CD4-positive, alpha-beta T cell (primary cell): ENCODE data around the gene TBX15. TPM values are rescaled to one million over a fixed set of nuclear protein-coding genes. Genes with fewer than 3 reads are reported as not detected.

Experiments used
- ATAC-seq: fragments of 200-7000 bp; cut with Tn5 transposase; one replicate; pipeline ENCODE4 v1.10.0; 2022; ENCODE audit warnings: mild to moderate bottlenecking; ENCODE audit not compliant: poor library complexity
- CTCF ChIA-PET: fragments of 350-600 bp; sonication (Branson Sonifier 250); formaldehyde crosslinking; loops from one replicate; lab custom pipeline; 2021; ENCODE audit warnings: antibody characterized with exemption, inconsistent platforms; lab: Charles Lee
- POLR2A ChIA-PET: fragments of 350-600 bp; sonication (Branson Sonifier 250); formaldehyde crosslinking; loops from one replicate; lab custom pipeline; 2021; ENCODE audit warnings: antibody characterized with exemption, inconsistent platforms; lab: Charles Lee
- DNase-seq, 14 experiments: peaks; one replicate each; pipeline ENCODE4 v3.0.0-alpha.2; 2013 to 2020; ENCODE audit warnings: mixed read lengths in 2 of 14
- H3K27ac ChIP-seq, 2 donors: one replicate each; pipeline versions ENCODE4 v1.5.1 to v1.7.0; 2013; ENCODE audit warnings: low read length in 2 of 2, low read depth in 1 of 2, mild to moderate bottlenecking in 1 of 2
- H3K27me3 ChIP-seq, 2 experiments: 1 replicate in 1 of 2; 2 replicates in 1 of 2; pipeline versions ENCODE4 v1.6.1 to v1.7.0; 2013; ENCODE audit warnings: low read length in 2 of 2, control low read depth in 1 of 2, mild to moderate bottlenecking in 1 of 2, moderate library complexity in 1 of 2; ENCODE audit not compliant: insufficient read depth in 2 of 2, control insufficient read depth in 1 of 2
- H3K36me3 ChIP-seq: one replicate; pipeline ENCODE4 v1.6.1; 2013; ENCODE audit warnings: low read length, control low read depth; ENCODE audit not compliant: insufficient read depth
- H3K4me1 ChIP-seq: one replicate; pipeline ENCODE4 v1.6.1; 2013; ENCODE audit warnings: low read length, control low read depth; ENCODE audit not compliant: insufficient read depth
- H3K4me3 ChIP-seq: one replicate; pipeline ENCODE4 v1.5.1; 2013; ENCODE audit warnings: mild to moderate bottlenecking, low read length, moderate library complexity
- H3K9me3 ChIP-seq, 2 experiments: 1 replicate in 1 of 2; 2 replicates in 1 of 2; pipeline versions ENCODE4 v1.6.1 to v1.7.0; 2013; ENCODE audit warnings: low read length in 2 of 2, mild to moderate bottlenecking in 2 of 2, control low read depth in 1 of 2, moderate library complexity in 1 of 2; ENCODE audit not compliant: control insufficient read depth in 1 of 2, insufficient read depth in 1 of 2
- H3K27ac Mint-ChIP-seq: one replicate; pipeline ENCODE4 v1.8.0; 2020; ENCODE audit warnings: mixed read lengths
- H3K27me3 Mint-ChIP-seq: one replicate; pipeline ENCODE4 v1.8.0; 2021; ENCODE audit warnings: mixed read lengths
- H3K36me3 Mint-ChIP-seq: one replicate; pipeline ENCODE4 v1.8.0; 2021; ENCODE audit warnings: low read depth, mixed read lengths
- H3K4me1 Mint-ChIP-seq: one replicate; pipeline ENCODE4 v1.8.0; 2021; ENCODE audit warnings: low read depth, mixed read lengths
- H3K4me3 Mint-ChIP-seq: one replicate; pipeline ENCODE4 v1.8.0; 2020; ENCODE audit warnings: mild to moderate bottlenecking, mixed read lengths
- H3K9me3 Mint-ChIP-seq: one replicate; pipeline ENCODE4 v1.8.0; 2020; ENCODE audit warnings: mixed read lengths
- intact Hi-C, 2 experiments: fragments of 100-400 bp; cut with DNase I in 1 of 2; cut with micrococcal nuclease in 1 of 2; formaldehyde crosslinking; loops; one replicate each; pipeline versions ENCODE4 v1.15.1 to v1.9.0; 2023 to 2025; cut with DNase I, micrococcal nuclease
- total RNA-seq, 174 experiments: library from RNA in 2 of 174; stranded (reverse) in 2 of 174; gene quantifications; one replicate each; pipeline ENCODE4 v1.2.3 and lab custom pipeline; 2021 to 2026
- TF ChIP-seq, protein P1 (sequence below): fragments of 200-600 bp; IDR thresholded peaks from one replicate; pipeline ENCODE4 v1.8.0; 2022; ENCODE audit warnings: antibody characterized with exemption, mild to moderate bottlenecking

The TBX15 gene
- total RNA-seq, 2 experiments from 2014 or later, result not detected

DNA sequence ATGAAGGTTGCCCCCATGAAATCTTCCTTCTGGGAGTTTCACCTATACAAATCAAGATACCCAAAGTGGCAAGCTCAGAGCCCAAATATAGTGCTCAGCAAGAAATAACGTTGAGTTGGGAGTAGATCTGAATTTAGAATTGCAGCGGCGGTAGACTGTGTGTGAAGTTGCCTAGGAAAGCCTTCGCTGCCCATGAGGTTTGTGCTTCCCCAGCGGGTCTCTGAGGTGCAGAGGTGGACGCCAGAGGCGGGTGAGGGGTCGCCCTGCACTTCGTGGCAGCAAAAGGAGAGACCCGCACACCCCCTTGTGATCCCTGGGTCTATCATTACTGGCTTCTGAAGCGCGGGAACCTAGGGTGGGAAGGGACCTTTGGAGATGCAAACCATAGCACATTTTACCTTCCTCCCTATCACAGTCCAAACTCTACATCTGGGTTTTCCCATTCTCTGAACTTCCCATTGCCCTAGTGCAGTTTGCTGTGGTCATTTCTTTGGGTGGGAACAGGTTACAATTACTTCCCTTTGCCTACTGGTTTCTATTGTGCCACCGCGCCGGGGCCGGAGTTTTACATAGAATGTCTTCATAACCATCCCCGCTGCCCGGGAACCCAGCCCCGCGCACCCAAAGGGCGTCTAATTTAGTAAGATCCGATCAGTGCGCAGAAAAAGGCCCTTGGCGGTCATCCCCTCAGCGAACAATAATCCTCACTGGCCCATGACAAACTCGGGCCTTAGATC, 5.2 kb downstream of the TBX15 start:
- no peak for ATAC-seq
- H3K27me3 Mint-ChIP-seq, result peaks cover 91% of the 10 kb centered on the region
- no peak for DNase-seq
- Histone ChIP-seq H3K27me3 (peaks cover 84 to 95% of the 10 kb centered on the region in 2 experiments), H3K4me1 (peaks cover 16% of the 10 kb centered on the region), H3K4me3 (no peak overlapping the region), H3K9me3 (peaks cover 5 to 62% of the 10 kb centered on the region in 2 experiments), H3K36me3 (no peaks in the 10 kb centered on the region), H3K27ac (no peak overlapping the region)
- POLR2A ChIA-PET, result no interaction called here
- intact Hi-C loops, result no loop called here
- H3K36me3 Mint-ChIP-seq, result no peaks in the 10 kb centered on the region
- H3K4me1 Mint-ChIP-seq, result peaks cover 21% of the 10 kb centered on the region
- TF ChIP-seq, protein P1, sequence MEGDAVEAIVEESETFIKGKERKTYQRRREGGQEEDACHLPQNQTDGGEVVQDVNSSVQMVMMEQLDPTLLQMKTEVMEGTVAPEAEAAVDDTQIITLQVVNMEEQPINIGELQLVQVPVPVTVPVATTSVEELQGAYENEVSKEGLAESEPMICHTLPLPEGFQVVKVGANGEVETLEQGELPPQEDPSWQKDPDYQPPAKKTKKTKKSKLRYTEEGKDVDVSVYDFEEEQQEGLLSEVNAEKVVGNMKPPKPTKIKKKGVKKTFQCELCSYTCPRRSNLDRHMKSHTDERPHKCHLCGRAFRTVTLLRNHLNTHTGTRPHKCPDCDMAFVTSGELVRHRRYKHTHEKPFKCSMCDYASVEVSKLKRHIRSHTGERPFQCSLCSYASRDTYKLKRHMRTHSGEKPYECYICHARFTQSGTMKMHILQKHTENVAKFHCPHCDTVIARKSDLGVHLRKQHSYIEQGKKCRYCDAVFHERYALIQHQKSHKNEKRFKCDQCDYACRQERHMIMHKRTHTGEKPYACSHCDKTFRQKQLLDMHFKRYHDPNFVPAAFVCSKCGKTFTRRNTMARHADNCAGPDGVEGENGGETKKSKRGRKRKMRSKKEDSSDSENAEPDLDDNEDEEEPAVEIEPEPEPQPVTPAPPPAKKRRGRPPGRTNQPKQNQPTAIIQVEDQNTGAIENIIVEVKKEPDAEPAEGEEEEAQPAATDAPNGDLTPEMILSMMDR, result no peak
- CTCF ChIA-PET, result no interaction called here
- peaks cover 2% of the 10 kb centered on the region for H3K9me3 Mint-ChIP-seq
- H3K27ac Mint-ChIP-seq, result no peak overlapping the region
- no peak overlapping the region for H3K4me3 Mint-ChIP-seq

DNA sequence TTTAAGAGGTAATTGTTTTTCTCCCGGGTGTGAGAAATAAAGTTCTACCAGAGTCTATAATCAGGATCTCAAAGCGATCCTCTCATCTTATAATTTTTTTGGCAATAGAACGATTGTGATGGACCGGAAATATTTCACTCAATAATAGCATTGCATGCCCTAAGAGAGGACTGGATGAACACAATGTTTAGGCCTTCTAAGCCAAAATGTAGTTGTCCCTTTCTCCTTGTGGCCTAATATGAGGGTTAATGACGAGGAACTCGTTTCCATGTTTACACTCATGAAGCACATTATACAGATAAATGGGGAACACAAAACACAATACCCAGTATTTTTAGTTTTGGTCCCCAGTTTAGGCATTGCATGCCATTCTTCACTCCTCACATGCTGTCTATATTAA, 5.9 kb downstream of the TBX15 start:
- H3K4me1 ChIP-seq, result peaks cover 12% of the 10 kb centered on the region
- TF ChIP-seq, protein P1, result no peak
- peaks cover 5 to 54% of the 10 kb centered on the region in 2 experiments for H3K9me3 ChIP-seq
- H3K36me3 ChIP-seq, result no peaks in the 10 kb centered on the region
- ATAC-seq (no peak), DNase-seq (no peak)
- Mint-ChIP-seq H3K4me1 (peaks cover 21% of the 10 kb centered on the region), H3K4me3 (no peak overlapping the region), H3K36me3 (no peaks in the 10 kb centered on the region), H3K9me3 (peaks cover 2% of the 10 kb centered on the region), H3K27ac (no peak overlapping the region), H3K27me3 (peaks cover 93% of the 10 kb centered on the region)
- no peak overlapping the region for H3K27ac ChIP-seq
- no peak overlapping the region for H3K4me3 ChIP-seq
- ChIA-PET POLR2A (no interaction called here), CTCF (no interaction called here)
- H3K27me3 ChIP-seq, result peaks cover 77 to 96% of the 10 kb centered on the region in 2 experiments
- intact Hi-C loops, result no loop called here

DNA sequence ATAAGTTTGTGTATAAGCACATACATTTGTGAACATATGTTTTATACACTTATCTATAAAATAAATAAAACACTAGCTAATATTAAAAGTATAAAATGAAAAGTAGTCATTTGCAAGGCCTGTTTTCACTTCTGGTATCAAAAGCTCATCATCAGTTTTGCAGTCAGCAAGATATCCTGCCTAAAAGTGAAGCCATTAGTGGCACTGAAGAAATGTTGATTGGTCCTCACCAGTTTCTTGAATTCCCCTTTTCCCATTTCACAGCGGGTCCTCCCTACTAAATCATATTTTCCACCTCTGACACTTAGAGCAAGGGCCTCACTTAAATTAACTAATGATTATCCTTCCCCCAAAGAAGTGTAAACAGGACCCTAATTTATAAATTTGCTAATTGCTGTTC, 6.7 kb downstream of the TBX15 start:
- Mint-ChIP-seq H3K27ac (no peak overlapping the region), H3K36me3 (no peaks in the 10 kb centered on the region), H3K9me3 (peaks cover 2% of the 10 kb centered on the region), H3K4me1 (peaks cover 14% of the 10 kb centered on the region), H3K27me3 (peaks cover 93% of the 10 kb centered on the region), H3K4me3 (no peak overlapping the region)
- Histone ChIP-seq H3K9me3 (peaks cover 5 to 47% of the 10 kb centered on the region in 2 experiments), H3K4me1 (peaks cover 12% of the 10 kb centered on the region), H3K27me3 (peaks cover 71 to 96% of the 10 kb centered on the region in 2 experiments), H3K4me3 (no peak overlapping the region), H3K27ac (no peak overlapping the region), H3K36me3 (no peaks in the 10 kb centered on the region)
- DNase-seq (no peak), ATAC-seq (no peak)
- CTCF ChIA-PET, result no interaction called here
- POLR2A ChIA-PET, result no interaction called here
- intact Hi-C loops, result no loop called here
- TF ChIP-seq, protein P1, result no peak
